GM19438 (cell line): ENCODE data around the gene COX6B1.
"Not testable (repeated sequence)": the region's sequence is repeated elsewhere in the genome, so short reads cannot be mapped to it uniquely, and the experiment has no call there.

Experiments
- ATAC-seq: cut with Tn5 transposase; IDR thresholded peaks from one replicate; pipeline ENCODE4 v1.9.1; 2021; ENCODE audit warnings: low read depth; ENCODE audit not compliant: unreplicated experiment

COX6B1 gene

DNA sequence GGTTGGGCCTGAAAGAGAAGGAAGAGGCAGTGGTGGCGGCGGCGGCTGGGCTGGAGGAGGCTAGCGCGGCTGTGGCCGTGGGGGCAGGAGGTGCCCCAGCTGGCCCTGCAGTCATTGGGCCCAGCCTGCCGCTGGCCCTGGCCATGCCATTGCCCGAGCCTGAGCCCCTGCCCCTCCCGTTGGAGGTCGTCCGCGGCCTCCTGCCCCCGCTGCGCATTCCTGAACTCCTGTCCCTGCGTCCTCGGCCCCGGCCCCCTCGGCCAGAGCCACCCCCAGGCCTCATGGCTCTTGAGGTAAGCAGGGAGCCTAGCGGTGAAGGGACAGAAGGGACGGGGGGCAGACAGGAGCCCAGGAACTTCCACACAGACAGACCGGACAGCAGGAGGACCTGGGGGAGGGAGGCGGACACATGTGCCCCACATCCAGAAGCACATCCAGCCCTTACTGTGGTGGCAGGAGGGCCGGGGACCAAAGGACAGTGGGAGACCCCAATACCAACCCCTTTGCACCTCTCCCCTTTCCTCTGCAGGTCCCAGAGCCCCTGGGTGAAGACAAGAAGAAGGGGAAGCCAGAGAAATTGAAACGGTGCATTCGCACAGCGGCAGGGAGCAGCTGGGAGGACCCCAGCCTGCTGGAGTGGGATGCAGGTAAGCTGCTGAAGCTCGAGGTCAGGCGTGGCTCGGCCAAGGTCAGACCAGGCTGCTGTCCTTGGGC lies 14.2 kb upstream of the COX6B1 start:
- no peak for ATAC-seq

DNA sequence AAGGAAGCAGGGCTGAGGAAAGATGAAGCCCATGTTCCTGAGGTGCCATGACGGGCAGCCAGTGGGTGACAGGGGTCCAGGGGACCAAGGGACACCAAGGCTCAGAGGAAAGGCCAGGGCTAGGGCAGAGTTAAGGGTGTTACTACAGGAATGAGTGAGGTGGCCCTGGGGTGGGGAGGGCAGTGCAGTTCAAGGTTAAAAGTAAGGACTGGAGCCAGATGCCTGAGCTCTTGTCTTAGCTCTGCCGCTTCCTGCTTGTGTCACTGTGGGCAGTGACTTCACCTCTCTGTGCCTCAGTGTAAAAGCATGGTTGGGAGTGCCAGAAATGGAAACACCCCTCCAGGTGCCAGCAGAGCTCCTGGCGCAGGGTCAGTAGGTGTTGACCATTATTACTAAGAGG lies 11.5 kb upstream of the COX6B1 start:
- no peak for ATAC-seq

DNA sequence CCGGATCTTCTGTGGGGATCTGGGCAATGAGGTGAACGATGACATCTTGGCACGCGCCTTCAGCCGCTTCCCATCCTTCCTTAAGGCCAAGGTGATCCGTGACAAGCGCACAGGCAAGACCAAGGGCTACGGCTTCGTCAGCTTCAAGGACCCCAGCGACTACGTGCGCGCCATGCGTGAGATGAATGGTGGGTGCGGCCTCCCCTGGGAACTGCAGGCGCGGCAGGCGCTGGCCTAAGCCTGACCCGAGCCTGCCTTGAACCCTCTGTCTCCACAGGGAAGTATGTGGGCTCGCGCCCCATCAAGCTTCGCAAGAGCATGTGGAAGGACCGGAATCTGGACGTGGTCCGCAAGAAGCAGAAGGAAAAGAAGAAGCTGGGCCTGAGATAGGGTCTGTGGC lies 11.0 kb upstream of the COX6B1 start:
- no peak for ATAC-seq

DNA sequence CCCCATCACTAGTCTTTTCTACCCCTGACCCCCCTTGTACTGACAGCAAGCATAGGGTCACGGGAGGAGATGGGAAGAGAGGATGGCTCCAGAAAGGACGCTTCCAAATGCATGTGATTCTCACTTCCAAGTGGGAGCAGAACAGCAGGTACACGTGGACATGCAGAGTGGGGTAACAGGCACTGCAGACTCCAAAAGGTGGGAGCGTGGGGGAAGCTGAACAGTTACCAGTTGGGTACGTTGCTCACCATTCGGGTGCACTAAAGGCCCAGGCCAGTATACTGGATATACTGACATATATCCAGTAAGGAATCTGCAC lies 8.8 kb upstream of the COX6B1 start:
- no peak for ATAC-seq

DNA sequence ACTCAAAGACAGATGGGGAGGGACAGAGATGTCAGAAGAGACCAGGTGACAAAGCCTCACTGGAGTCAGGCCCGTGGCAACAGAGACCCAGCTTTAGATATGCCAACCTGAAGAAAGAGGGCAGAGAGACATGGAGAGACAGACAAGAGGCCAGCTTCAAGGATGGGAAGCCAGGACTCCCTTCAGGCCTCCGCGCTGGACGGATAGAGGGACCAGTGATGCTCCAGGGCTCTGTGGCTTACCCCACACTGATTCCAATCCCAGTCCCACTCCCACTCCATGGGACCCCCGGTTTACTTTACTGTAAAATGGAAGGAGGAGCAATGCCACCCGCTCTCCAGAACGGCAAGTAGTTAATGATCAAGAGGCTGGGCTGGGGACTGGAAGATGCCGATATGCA lies 8.3 kb upstream of the COX6B1 start:
- ATAC-seq, result no peak

DNA sequence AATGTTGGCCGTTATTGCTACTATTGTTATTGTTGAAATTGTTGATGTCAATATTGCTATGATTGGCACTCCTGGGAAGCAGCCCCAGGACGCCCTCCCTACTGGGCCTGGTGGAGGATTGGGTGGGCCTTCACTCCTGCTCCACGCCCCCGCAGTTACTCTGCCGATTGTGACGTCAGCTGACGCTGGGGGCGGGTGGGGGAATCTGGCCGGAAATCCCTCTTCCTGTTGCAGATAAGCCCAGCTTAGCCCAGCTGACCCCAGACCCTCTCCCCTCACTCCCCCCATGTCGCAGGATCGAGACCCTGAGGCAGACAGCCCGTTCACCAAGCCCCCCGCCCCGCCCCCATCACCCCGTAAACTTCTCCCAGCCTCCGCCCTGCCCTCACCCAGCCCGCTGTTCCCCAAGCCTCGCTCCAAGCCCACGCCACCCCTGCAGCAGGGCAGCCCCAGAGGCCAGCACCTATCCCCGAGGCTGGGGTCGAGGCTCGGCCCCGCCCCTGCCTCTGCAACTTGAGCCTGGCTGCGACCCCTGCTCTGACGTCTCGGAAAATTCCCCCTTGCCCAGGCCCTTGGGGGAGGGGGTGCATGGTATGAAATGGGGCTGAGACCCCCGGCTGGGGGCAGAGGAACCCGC lies 6.5 kb upstream of the COX6B1 start, which contains the start of gene ETV2:
Gene ETV2, plus strand, starts transcription at position 231 of the 637 bp plus-strand sequence. CDS start 716 bp downstream, outside the sequence.
- ATAC-seq, result no peak

DNA sequence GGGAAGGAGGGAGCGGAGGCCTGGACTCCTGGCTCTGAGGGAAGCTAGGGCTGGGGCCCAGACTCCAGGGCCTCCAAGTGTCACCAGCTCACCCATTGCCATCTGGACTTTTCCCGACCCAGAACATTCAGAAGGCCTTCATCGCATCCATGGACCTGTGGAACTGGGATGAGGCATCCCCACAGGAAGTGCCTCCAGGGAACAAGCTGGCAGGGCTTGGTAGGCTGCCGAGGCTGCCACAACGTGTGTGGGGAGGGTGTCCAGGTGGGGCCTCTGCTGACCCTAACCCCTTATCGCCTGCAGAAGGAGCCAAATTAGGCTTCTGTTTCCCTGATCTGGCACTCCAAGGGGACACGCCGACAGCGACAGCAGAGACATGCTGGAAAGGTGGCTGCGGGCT lies 5.8 kb upstream of the COX6B1 start:
- no peak for ATAC-seq

DNA sequence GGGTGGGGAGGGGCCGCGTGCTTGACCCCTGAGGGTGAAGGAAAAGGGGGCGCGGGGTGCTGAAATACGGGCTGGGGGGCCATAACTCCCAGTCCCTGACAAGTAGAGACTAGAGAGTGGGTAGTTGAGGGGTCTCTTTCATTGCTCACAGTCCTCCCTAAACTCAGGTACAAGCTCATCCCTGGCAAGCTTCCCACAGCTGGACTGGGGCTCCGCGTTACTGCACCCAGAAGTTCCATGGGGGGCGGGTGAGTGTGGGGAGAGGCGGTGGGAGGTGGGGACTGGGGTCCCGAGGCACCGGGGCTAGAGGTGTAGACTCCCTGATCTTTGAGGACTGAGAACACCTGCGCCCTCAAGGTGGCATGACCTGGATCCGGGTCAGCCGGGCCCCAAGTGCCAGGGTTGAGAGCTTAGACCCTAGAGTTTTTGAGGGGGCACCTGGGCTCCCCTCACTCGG lies 5.3 kb upstream of the COX6B1 start:
- no peak for ATAC-seq

DNA sequence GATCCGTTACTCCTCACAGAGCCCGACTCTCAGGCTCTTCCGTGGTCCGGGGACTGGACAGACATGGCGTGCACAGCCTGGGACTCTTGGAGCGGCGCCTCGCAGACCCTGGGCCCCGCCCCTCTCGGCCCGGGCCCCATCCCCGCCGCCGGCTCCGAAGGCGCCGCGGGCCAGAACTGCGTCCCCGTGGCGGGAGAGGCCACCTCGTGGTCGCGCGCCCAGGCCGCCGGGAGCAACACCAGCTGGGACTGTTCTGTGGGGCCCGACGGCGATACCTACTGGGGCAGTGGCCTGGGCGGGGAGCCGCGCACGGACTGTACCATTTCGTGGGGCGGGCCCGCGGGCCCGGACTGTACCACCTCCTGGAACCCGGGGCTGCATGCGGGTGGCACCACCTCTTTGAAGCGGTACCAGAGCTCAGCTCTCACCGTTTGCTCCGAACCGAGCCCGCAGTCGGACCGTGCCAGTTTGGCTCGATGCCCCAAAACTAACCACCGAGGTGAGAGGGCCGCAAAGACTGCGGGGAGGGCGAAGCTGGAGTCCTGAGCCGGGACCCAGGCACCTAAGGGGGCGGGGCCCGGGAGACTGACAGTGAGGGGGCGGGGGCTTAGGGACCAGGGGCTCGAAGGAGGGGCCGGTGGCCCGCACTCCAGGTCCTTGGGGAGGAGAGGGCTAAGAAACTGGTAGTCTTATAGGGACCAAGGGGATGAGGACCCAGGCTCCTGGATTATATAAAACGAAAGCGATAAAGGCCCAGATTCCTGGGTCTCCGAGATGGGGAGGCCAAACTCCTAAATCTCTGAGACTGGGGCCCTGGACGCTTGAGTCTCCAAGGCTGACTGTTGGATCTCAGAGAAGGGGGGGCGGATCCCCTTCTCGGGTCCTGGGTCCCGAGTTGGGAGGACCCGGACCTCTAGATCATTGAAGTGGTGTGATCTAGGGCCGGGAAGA lies 4.6 kb upstream of the COX6B1 start:
- ATAC-seq, result peak; percentile 40

DNA sequence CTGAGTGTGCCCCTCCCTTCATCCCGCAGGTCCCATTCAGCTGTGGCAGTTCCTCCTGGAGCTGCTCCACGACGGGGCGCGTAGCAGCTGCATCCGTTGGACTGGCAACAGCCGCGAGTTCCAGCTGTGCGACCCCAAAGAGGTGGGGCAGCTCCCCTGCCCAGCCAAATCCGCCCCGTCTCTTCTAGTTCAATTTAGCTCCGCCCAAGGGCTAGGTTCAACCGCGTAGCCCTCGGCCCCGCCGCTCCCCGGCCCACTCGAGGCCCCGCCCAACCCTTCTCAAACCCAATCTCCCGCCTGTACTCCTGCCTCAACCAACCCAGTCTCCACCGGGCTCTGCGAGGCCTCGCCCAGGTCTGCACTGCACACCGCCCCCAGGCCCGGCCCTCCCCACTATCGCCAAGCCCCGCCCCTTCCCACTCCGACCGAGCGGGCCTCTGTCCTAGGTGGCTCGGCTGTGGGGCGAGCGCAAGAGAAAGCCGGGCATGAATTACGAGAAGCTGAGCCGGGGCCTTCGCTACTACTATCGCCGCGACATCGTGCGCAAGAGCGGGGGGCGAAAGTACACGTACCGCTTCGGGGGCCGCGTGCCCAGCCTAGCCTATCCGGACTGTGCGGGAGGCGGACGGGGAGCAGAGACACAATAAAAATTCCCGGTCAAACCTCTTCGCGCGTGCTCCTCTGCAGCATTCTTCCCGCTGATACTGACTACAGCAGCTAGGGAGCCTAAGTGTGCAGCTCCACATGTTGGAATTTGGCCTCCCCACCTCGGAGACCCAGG lies 3.7 kb upstream of the COX6B1 start:
- peak; percentile 58 for ATAC-seq

DNA sequence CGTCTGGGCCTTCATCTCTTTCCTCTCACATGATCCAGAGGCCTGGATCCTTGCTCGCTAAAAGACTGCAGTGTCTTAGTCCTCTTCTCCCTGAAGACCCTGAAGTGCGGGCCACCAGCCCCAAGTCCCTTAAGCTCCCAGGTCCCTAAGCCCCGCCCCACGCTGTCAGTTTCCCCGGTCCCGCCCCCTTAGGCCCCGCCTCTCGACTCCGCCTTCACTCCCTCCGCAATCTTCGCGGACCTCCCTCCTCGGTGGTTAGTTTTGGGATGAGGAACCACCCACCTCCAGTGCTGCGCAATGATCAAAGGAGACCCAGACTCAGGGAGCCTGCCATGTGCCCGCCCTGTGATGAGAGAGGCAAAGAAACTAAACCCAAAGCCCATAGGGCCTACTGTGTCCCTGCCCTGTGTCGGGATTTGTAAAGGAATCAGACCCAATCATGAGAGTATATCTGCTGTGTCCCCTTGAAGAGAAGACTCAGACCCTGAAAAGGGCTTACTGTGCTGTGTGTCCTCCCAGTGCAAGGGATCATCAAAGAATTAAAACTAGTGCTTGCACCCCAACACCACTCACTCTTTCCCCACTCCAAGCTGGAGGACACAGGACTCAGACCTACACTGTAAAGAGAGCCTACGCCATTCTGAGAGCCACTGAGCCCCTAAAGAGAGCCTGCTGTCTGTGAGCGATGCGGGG lies 3.0 kb upstream of the COX6B1 start:
- no peak for ATAC-seq

DNA sequence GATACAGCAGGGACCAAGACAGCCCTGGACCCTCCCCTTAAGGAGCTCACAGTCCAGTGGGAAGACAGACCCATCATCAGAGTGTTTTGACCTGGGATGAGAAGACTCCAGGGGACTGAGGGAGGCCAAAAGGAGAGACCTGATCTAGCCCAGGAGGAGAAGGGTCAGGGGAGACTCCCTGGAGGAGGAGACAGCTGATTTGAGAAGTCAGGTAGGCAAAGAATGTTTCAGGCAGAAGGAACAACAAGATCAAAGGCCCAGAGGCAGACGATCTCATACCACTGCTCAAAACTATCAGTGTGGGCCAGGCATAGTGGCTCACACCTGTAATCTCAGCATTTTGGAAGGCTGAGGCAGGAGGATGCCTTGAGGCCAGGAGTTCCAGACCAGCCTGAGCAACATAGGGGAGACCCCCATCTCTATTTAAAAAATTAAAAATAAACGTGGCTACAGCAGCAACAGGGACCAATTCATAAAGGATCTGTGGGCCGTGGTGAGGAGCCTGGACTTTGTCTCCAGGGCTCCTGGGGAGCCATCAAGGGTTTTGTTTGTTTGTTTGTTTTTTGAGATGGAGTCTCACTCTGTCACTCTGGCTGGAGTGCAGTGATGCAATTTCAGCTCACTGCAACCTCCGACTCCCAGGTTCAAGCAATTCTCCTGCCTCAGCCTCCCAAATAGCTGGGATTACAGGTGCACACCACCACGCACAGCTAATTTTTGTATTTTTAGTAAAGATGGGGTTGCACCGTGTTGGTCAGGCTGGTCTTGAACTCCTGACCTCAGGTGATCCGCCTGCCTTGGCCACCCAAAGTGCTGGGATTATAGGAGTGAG lies 2.2 kb upstream of the COX6B1 start:
- ATAC-seq, result no peak

DNA sequence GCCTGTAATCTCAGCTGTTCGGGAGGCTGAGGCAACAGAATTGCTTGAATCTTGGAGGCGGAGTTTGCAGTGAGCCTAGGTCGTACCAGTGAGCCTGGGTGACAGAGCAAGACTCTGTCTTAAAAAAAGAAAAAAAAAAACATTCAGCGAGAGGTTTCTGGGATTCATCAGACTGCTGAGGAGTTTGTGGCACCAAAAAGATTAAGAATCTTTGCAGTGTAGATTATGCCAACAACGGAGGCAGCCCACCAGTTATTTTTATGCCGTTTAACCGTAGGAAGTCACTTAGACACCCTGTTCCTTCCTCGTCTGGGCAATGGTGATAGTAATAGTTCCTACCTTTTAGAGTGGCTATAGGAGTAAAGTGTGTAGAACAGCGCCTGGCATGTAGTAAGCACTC lies 2.5 kb downstream of the COX6B1 start:
- no peak for ATAC-seq

DNA sequence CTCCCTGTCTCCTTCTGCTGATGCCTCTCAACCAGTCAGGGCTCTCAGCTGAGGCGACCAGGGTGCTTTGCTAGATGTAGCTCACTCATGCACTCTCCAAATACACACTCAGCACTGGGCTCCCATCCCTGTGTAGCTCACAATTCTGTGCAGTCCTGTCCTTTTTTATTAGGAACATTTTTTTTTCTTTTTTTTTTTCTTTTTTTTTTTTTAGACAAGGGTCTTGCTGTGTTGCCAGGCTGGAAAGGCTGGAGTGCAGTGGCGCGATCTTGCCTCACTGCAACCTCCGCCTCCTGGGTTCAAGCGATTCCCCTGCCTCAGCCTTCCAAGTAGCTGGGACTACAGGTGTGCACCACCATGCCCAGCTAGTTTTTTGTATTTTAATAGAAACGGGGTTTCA lies 6.7 kb downstream of the COX6B1 start:
- not testable (repeated sequence) for ATAC-seq

DNA sequence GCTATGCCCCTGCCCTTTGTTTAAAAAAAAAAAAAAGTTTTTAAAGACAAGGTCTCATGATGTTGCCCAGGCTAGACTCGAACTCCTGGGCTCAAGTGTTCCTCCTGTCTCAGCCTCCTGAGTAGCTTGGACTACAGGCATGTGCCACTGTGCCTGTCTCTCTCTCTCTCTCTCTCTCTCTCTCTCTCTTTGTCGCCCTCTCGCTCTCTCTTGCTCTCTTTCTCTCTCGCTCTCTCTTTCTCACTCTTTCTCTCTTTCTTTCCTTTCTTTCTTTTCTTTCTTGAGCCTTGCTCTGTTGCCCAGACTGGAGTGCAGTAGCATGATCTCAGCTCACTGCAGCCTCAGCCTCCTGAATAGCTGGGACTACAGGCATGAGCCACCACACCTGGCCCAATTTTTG lies 7.5 kb downstream of the COX6B1 start:
- no peak for ATAC-seq

DNA sequence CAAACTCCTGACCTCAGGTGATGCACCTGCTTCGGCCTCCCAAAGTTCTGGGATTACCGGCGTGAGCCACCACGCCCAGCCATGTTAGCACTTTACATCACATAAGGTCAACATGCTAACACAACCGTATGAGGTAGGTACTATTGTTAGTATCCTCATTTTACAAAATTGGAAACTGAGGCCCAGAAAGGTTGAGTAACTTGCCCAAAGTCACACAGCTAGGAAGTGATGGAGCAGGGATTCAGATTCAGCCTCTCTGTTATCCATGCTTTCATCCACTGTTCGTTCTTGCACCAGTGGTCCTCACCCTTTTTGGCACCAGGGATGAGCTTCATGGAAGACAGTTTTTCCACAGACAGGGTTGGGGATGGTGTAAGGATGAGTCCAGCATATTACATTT lies 8.6 kb downstream of the COX6B1 start:
- ATAC-seq, result no peak

DNA sequence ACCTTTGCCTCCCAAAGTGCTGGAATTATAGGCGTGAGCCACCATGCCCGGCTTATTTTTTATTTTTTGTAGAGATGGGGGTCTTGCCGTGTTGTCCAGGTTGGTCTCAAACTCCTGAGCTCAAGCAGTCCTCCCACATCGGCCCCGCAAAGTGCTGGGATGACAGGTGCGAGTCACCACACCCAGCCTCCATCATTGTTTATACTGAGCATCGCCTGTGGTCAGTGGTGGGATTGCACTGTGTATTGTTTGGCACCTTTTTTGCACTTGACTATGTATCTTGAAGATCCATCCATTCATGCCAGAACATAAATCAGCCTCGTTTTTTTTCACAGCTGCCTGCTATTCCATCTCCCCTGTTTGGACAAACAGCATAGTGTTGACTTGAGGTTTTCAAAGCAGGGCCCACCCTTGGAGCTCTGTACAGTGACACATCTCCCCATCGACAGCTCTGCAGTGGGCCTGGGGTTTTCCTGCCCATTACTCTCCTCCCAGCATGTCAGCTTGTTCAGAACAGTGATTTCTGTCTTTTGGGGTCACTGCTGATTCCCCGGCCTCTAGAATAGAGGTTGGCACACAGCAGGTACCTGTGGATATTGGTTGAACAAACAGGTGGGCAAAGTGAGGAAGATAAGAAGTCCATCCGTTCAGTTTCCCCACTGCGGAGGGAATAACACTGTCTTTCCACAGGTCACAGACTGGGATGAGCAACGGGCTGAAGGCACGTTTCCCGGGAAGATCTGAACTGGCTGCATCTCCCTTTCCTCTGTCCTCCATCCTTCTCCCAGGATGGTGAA lies 10.0 kb downstream of the COX6B1 start:
- ATAC-seq, result no peak

DNA sequence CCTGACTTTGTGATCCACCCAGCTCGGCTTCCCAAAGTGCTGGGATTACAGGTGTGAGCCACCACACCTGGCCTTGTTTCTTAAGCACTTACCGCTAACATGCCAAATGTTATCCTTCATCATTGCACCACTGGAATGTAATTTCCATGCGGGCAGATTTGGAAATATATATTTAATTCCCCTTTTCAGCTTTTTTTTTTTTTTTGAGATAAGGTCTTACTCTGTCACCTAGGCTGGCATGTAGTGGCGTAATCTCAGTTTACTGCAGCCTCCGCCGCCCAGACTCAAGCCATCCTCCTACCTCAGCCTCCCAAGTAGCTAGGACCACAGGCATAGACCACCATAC lies 13.8 kb downstream of the COX6B1 start:
- no peak for ATAC-seq
